Fibroblast of mammary gland (primary cell): Measurements from ENCODE around the gene SAG.

Experiments used
- DNase-seq: peaks from one replicate; pipeline ENCODE4 v3.0.0-alpha.2; 2010; ENCODE audit warnings: low read depth
- H3K4me3 ChIP-seq: 2 replicates; pipeline ENCODE4 v1.5.1; 2011; ENCODE audit warnings: low read depth, mild to moderate bottlenecking, low read length, moderate library complexity; ENCODE audit not compliant: control insufficient read depth
- CTCF ChIP-seq: conservative IDR thresholded peaks from 2 replicates; pipeline ENCODE4 v1.5.1; 2011; ENCODE audit warnings: low read depth, low read length, inconsistent platforms; ENCODE audit not compliant: control insufficient read depth, insufficient read depth

Gene SAG

GRCh38 chr2:233271693-233272092 is 35.9 kb upstream of the SAG start:
- no peak overlapping the region for H3K4me3 ChIP-seq
- no peak for DNase-seq
- TF ChIP-seq CTCF, result no peak

DNA sequence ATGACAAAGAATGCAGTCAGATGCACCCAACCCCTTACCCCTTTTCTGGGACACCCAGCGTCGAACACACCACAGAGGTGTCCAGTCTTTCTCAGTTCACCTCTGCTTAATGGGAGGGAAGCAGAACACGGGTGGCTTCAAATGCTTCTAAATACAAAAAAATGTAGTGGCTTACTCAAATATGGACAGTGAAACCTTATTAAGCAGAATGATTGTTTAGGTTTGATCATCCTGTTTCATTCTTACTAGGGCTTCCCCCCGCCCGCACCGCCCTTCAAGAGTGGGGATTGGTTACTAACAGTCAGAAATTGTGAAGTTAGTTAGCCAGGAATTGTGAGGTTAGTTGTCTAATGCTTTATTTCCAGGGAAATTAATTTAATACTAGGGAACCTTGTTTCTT is 34.5 kb upstream of the SAG start:
- no peak overlapping the region for H3K4me3 ChIP-seq
- no peak for DNase-seq
- TF ChIP-seq CTCF, result no peak

GRCh38 chr2:233275223-233275622 is 32.4 kb upstream of the SAG start:
- no peak for TF ChIP-seq CTCF
- no peak overlapping the region for H3K4me3 ChIP-seq
- no peak for DNase-seq

DNA sequence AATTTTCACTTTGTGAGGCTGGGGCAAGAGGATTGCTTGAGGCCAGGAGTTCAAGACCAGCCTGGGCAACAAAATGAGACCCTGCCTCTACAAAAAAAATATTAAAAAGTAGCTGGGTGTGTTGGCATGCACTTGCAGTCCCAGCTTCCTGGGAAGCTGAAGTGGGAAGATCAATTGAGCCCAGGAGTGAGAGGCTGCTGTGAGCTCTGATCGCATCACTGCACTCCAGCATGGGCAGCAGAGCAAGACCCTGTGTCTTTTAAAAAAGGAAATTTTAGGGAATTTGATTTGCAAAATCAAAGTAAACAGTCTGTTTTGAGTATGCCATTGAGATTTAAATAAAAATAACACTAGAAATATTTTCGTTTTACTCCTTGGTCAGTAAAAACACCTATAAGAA is 28.7 kb upstream of the SAG start:
- no peak for TF ChIP-seq CTCF
- no peak overlapping the region for H3K4me3 ChIP-seq

GRCh38 chr2:233280114-233280693 is 27.4 kb upstream of the SAG start:
- DNase-seq, result no peak

More for the DNA sequence above, 28.7 kb upstream of the SAG start:
- no peak for DNase-seq

DNA sequence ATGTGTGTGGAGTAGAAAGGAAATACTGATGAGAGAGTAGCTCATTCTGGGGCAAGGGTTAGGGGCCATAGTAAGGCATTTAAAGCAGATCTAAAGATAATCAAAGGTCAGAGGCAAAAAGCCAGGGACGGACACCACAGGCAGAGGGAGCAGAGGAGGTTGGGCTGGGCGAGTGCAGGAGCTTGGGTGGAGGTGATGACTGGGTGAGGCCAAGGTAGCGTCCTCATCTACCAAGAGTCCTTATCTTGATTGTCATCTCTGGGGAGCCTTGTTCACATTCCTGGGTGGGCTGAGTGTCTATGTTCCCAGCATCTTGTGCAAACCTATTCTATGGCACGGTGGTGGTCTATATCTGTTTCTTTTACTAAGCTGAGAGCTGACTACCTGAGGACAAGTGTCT is 26.1 kb upstream of the SAG start:
- no peak for DNase-seq
- TF ChIP-seq CTCF, result no peak
- no peak overlapping the region for H3K4me3 ChIP-seq

More at GRCh38 chr2:233280114-233280693, 27.4 kb upstream of the SAG start:
- no peak for TF ChIP-seq CTCF
- no peak overlapping the region for H3K4me3 ChIP-seq
